Measurements from ENCODE around the gene DOK7.

DOK7 gene

DNA sequence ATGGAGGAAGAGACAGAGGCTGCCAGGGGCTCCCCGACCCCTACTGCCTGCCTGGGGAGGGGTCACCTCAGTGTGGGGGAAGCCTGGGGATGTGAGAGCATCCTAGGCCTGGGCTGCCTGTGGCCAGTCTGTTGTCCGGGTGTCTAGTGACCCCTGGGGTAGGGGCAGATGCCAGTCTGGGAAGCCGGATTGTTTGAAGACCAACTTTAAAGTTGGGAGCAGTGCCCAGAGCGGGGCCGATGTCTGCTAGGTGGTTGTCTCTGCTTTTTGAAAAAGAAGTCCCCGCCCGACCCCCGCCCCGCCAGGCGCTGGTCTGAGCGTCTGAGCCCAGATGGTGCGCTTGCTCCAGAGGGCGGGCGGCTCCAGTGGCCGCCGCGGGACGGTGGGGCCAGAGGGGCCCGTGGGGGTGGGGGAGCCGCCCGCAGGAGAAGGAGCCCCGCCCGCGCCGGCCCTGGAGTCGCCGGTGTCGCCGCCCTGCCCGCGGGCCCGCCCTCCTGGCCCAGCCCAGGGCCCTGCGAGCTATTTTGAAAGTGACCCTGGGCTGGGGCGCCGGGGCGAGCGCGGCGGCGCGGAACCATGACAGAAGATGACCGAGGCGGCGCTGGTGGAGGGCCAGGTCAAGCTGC, at the start of gene DOK7:
TSS of gene DOK7 (plus strand) at position 517 of the 626 bp plus-strand sequence. CDS start at position 587, 70 bp downstream.
- DNase-seq, result no peak

DNA sequence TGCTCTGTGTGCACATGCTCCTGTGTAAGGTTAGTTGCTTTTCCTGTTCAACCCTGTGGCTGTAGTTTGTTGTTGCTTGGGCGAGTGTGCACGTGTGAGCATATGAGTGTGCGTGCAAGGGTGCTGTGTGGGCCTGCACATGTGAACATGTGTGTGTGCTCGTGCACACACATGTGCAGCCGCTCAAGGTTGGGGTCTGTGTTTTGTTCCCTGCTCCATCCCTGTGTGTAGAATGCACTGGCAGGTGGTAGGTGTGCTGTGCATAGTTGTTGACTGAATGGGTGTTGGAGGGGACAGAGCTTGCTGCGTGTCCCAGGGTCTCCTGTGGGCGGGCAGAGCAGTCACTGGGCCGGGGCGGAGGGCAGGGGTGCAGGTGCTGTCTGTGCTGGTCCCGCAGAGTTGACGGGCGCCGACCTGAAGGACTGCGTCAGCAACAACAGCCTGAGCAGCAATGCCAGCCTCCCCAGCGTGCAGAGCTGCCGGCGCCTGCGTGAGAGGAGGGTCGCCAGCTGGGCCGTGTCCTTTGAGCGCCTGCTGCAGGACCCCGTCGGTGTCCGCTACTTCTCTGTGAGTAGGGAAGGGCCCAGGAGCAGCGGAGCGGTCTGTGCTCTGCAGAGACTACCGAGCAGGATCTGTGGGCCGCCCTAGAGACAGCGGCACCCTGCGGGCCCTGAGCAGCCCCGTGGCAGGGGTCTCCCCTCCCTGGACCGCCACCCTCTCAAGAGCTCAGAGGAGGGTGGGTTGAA, 49.3 kb upstream of the DOK7 start:
- DNase-seq, result no peak

GRCh38 chr4:3414421-3415279, 48.5 kb upstream of the DOK7 start:
- DNase-seq, result no peak

DNA sequence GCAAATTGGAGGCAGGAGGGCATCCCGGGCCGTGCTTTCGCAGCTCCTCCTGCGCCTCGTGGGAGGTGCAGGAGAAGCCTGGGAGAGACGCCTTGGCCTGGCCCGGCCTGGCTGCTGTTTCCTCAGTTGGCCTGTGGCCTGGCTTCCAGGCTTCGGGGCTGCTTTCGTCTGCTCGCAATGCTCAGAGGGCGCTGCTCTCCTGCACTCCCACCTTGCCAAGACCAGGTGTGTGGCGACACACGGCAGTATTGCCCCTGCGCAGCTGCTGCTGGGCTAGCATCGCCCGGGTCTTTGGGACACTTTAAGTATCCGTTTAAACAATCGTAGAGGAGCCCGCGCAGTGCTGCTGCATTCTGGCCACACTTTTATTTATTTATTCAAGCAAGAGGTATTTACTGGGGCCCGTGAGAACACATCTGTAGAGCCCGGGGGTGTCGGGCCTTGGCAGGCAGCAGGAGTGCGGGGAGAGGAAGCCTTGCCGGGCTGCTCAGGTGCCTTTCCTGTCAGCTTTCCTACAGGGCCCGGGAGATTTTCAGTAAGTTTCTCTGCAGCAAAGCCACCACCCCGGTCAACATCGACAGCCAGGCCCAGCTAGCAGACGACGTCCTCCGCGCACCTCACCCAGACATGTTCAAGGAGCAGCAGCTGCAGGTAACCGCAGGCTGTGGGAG, 47.5 kb upstream of the DOK7 start:
- no peak for DNase-seq

DNA sequence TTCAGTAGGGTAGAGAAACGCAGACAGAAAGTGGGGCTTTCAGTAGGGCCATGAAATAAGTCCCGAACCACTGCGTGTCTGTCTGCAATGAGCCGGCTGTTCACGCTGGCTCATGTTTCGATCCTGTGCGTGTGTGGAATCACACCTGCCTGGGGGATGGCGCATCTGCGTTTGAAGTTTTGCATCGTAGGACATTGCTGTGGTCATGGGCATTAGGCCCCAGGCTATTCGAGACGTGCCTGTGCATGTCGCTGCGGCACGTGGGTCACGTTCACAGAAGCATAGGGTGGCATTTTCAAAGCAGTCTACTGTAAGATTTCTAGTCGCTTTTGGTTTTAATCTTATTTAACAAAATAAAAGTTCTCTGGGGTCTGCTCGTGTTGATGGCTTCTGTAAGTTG, 46.8 kb upstream of the DOK7 start:
- DNase-seq, result no peak

DNA sequence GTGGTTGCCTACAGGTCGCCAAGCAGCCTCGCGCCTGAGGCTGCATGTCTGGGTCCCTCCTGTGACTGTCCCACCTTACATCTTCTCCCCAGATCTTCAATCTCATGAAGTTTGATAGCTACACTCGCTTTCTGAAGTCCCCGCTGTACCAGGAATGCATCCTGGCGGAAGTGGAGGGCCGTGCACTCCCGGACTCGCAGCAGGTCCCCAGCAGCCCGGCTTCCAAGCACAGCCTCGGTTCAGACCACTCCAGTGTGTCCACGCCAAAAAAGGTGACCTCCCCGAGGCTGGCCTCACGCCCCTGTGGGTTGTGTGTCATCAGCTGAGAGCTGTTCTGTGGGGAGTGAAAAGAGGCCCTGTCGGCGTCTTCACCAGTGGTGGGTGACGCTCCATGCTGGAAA, 46.3 kb upstream of the DOK7 start:
- DNase-seq, result no peak

DNA sequence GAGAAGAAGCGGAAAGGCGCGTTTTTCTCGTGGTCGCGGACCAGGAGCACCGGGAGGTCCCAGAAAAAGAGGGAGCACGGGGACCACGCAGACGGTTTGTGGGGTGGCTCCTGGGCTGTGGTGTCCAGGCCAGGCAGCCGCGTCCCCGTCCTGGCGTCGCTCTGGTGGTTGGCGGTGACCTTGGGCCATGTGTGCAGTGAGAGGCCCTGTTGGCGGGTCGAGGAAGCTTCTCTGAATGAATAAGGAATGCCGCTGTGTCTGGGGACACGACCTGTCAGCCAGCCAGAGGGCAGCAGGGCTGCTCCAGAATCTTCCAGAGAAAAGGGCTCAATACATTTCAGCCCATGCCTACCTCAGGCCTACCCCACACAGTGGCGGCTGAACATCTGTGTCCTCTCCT, 45.7 kb upstream of the DOK7 start:
- DNase-seq, result no peak

DNA sequence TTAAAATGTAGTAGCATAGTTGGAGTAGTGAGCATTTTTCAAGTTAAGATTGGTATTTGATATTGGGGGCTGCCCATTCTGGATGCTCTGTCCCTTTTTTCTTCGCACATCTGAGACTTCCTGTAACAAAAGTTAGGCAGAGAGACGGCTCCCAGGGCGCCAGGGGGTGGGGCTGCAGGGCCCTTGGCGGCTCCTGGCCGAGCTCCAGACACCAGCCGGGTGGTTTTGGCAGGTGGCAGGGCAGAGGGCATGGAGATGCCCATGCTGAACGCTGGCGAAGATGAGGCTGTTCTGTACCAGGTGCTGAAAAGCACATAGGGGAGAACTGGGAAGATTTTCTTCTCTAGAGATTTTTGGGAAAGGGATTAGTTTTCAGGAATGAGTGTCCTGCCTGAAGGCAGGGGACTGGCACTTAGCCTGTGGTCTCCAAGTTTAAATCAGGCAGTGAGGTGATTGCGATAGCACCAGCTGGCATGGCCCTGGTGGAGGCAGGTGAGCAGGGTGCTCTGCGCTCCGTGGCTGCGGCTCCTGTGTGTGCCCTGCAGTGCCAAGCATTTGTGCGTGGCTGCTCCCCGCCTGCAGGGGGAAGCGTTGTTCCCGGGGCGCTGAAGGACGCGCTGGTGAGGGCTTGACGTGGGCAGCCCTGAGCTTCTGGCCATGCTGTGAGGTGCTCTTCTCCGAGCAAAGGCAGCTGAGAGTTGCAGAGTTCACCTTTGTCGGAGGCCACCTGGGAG, 44.9 kb upstream of the DOK7 start:
- no peak for DNase-seq

DNA sequence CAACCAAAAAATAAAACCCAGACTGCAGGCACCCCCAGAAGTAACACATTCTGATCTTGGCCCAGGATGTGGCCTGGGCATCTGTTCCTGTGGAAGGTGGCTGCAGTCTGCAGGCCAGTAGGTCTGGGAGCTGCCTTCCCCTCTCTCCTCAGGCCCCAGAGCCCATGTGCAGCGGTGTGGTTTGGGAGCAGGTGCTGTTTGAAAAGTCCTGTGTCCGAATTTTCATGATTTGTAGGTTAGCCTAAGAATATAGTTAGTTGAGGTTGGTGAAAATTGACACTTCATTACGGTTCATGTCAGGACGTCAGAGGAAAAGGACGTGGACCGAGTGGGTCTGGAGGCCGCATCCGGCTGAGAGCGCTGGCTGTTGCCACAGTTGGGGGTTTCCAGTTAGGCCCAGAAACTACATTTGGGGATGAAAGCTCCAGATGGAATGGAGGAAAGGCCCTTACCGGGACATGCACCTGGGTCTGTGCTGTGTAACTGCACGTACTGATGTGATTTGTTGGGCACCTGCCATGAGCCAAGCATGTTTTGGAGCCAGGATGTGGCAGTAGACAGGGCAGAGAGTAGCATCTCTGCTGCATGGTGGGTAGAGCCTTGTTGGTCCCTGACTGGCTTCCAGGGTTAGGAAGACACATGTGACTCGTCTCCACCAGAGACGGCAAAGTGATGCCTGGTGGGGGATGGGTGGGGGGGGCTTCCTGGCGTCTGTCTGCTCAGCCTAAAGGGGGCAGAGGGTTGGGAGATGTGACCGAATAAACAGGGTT, 43.1 kb upstream of the DOK7 start:
- DNase-seq, result no peak

DNA sequence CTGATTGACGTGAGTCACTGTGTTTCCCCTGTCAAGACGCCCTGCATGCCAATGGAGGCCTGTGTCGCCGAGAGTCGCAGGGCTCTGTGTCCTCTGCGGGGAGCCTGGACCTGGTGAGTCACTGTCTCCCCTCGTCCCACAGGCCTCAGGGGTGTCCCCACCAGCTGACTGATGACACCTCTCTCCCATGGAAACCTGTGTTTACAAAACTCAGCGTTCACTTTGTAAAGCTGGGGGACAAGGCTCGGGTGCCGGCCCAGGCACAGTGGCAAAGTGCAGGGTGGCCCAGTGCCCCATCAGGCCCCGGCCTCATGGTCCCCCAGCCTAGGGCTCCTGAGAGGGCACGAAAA, 42.5 kb upstream of the DOK7 start:
- no peak for DNase-seq

DNA sequence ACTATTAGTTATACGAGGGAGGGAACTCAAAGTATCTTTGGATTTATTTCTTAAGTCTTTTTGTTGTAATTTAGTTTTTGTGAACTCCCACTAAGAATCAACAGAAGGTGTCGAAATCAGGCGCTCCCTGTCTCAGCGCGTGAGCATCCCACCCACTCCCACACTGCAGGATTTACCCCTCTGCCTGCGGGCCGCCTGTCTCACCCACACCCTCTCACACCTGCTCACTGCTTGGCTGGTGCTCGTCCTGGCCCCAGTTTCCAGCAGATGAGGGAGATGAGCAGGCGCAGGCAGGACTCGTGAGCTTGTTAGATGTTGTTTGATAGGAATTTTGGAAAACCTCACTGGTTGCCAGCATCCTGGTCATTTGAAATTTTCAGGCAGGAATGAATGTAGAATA, 42.1 kb upstream of the DOK7 start:
- no peak for DNase-seq

DNA sequence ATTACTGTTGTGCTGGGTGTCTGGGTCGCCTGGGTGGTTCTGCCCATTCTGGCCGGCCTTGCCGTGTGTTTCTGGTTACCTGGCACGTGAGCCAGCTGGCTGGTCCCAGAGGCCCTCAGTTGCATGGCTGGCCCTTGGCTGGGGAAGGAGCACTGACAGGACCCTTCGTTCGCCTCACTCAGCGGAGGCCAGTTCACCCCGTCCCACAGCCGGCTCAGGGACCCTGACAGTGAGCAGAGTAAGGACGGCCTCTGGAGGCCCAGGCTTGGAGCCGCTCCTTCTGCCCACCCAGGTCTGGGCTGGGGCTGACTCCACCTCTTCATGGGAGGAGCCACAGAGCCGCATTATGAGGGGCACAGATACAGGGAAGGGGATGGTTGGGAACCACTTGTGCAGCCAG, 41.6 kb upstream of the DOK7 start:
- DNase-seq, result no peak

DNA sequence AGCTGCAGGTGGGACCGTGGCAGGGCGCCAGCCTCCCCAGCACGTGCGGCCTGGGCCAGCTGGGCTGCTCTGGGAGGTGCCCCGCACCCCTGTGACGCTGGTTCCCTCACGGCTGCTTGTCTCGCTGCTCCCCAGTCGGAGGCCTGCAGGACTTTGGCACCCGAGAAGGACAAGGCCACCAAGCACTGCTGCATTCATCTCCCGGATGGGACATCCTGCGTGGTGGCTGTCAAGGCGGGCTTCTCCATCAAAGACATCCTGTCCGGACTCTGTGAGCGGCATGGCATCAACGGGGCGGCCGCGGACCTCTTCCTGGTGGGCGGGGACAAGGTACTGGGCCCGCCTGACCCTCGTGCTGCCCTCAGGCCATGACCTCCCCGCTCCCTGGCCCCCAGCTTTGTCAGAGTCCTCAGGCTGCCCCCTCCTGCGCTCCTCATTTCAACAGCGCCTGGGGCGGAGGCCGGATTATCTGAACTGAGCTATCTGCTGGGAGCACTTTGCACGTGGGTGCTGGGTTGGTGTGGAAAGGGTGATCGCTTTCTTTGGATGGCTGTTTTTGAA, 40.8 kb upstream of the DOK7 start:
- no peak for DNase-seq

DNA sequence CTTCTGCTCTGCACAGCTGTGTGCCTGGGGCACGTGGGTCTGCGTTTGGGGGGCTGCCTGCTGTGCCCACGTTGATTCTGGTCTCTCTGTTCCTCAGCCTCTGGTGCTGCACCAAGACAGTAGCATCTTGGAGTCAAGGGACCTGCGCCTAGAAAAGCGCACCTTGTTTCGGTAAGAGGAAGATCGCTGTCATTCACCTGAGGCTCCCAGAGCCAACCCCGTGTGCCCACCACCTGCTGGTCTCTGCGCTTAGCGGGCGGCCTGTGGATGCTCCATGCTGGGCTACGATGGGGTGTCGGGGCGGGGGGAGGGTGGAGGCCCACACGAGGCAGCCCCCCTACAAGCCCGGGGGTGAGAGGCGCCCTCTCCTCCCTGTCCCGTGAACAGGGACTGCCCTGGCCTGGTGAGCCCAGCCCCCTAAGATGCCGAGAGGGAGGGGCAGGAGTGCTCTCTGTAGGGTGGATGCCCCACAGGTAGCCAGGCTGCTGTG, 40.3 kb upstream of the DOK7 start:
- no peak for DNase-seq

- DNase-seq, result no peak
These were observed 39.7 kb upstream of the DOK7 start for GRCh38 chr4:3423406-3423805.

DNA sequence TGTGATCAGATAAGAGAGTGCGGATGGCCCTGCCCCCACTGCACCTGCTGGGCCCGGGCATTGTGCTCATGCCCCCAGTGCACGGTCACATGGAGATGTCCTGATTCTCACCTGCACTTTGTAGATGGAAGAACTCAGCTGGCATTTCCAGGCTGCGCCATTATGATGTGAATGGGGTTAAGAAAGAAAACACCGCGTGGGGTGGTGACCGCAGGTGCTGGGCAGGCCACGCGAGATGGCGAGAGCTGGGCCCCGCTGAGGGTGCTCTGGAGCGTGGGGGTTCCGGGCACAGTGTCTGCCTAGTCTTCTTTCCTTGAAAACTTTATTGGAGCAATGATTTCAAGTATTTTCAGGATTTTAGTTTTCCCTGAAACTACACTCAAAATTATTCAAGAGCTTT, 39.2 kb upstream of the DOK7 start:
- no peak for DNase-seq

DNA sequence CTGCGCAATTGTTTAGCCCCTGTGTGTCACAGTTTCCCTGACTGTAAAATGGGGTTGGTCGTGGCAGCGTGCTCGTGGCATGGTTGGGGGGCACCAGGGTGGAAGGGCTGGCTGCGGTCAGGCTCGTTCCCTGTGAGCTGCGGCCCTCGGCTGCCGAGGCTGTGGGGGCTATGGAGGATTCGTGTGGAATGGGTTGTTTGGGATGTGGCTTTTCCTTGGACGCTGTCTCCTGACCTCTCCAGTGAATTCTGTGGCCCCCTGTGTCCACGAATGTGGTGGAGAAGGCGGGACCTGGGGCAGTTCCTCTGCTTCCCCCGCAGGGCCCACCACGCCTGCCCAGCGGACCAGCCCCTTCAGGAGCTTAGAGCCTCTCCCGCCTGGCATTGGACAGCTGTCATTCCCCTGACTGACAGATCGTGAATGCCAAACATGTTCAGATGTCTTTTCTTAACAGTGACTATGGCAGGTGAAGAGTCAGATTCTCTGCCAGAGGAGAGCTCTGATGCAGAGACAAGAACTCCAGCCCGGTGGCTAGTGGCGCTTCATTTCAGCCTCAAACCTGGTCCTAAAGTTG, 38.5 kb upstream of the DOK7 start:
- no peak for DNase-seq

DNA sequence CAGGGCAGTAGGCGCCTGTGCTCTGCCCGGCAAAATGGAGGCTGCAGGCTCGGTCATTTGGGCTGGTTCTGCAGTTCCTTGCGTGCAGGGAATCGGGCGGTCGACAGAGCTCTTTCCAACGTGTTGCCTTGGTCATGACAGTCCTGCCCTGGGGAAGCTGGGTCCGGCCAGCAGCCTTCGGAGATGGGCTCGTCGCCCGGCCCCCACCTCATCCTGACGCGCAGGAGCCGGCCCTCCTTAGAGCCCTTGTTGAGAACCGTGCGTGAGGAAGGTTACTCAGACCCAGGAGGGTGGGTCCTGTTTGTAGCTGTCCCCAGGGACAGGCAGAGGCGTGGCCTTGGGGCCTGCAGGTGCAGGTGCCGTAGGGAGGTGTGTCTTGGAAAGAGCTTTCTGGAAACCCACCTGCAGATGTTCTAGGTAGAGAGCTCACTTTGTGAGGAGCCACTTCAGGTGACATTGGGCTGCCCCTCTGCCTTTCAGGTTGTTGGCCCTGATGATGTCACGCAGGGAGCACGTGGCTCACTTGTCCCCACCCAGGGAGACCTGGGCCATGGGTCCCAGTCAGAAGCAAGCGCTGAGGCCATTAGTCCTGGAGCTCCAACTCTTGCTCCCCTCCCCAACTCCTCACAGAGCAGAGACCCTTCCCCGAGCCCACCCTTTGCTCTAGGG, 36.5 kb upstream of the DOK7 start:
- DNase-seq, result no peak

GRCh38 chr4:3427134-3427476, 36.0 kb upstream of the DOK7 start:
- no peak for DNase-seq

GRCh38 chr4:3427706-3428446, 35.2 kb upstream of the DOK7 start:
- DNase-seq, result no peak
